Tibial nerve (tissue), 4 donors: ENCODE data around the gene TBX15. TPM values are rescaled to one million over a fixed set of nuclear protein-coding genes. Genes with fewer than 3 reads are reported as not detected.

Experiments
- DNase-seq, 2 donors: peaks; one replicate each; pipeline ENCODE4 v3.0.0-alpha.2; 2019; ENCODE audit warnings: low spot score in 2 of 2
- H3K27ac ChIP-seq, 4 donors: fragments of 200-600 bp; sonication (generic) in 3 of 4; one replicate each; pipeline ENCODE4 v1.5.1; 2017 to 2019; ENCODE audit warnings: mild to moderate bottlenecking in 1 of 4
- H3K27me3 ChIP-seq, 2 donors: fragments of 200-600 bp; sonication (generic) in 1 of 2; one replicate each; pipeline versions ENCODE4 v1.5.1 to v1.6.0; 2017 to 2019
- H3K36me3 ChIP-seq, 3 donors: fragments of 200-600 bp; sonication (generic); one replicate each; pipeline ENCODE4 v1.5.1; 2018 to 2019
- H3K4me1 ChIP-seq, 4 donors: fragments of 200-600 bp; sonication (generic) in 3 of 4; one replicate each; pipeline ENCODE4 v1.5.1; 2017 to 2019
- H3K4me3 ChIP-seq, 4 donors: fragments of 200-600 bp; sonication (generic) in 3 of 4; one replicate each; pipeline ENCODE4 v1.5.1; 2017 to 2019; ENCODE audit warnings: mild to moderate bottlenecking in 1 of 4, moderate library complexity in 1 of 4
- H3K9me3 ChIP-seq, 4 donors: fragments of 200-600 bp; sonication (generic) in 3 of 4; one replicate each; pipeline ENCODE4 v1.5.1; 2017 to 2019
- CTCF ChIP-seq, 5 experiments: fragments of 200-600 bp in 3 of 5; fragments of 450-650 bp in 2 of 5; sonication (generic) in 3 of 5; IDR thresholded peaks; one replicate each; pipeline ENCODE4 v1.5.1; 2016 to 2019; ENCODE audit warnings: antibody characterized with exemption in 5 of 5, mild to moderate bottlenecking in 3 of 5, moderate library complexity in 2 of 5
- EP300 ChIP-seq, 2 donors: sonication (generic); formaldehyde crosslinking; IDR thresholded peaks; one replicate each; pipeline ENCODE4 v1.6.1; 2017; ENCODE audit warnings: antibody characterized with exemption in 2 of 2, mild to moderate bottlenecking in 1 of 2
- POLR2A ChIP-seq, 2 donors: fragments of 450-650 bp; IDR thresholded peaks; one replicate each; pipeline ENCODE4 v1.6.1; 2017; ENCODE audit warnings: antibody characterized with exemption in 2 of 2, mild to moderate bottlenecking in 2 of 2, moderate library complexity in 2 of 2
- WGBS, 2 donors: methylation state at CpG; one replicate each; pipeline ENCODE4 v1.1.5; 2018; 5-methylcytosine and 5-hydroxymethylcytosine counted together
- total RNA-seq, 4 donors: library from RNA; depleted of rRNA; stranded (reverse); fragments of >200 nt; gene quantifications; one replicate each; pipeline ENCODE4 v1.1.0, GENCODE V29; 2016

Gene TBX15
- total RNA-seq, 4 donors from 2014 or later = 38.7 to 57.0 (median 48.2) TPM

- no peak for TF ChIP-seq POLR2A (IDR thresholded peaks at IDR 0.05)
- no peak for TF ChIP-seq CTCF (IDR thresholded peaks at IDR 0.05)
- TF ChIP-seq EP300 (IDR thresholded peaks at IDR 0.05) = no peak
- Histone ChIP-seq H3K4me3 (no peak overlapping the region), H3K27ac (no peak overlapping the region), H3K27me3 (no peaks in the 10 kb centered on the region), H3K4me1 (peaks cover 0 to 30% (median 0%) of the 10 kb centered on the region in 4 donors), H3K36me3 (no peaks in the 10 kb centered on the region), H3K9me3 (no peaks in the 10 kb centered on the region)
- no peak for DNase-seq
- 19 to 32% methylated on average over 1 of the region's 1 CpG for WGBS, 2 donors
Observed at GRCh38 chr1:118945489-118945888, 42.7 kb downstream of the TBX15 start.

GRCh38 chr1:118944546-118944945 is 43.6 kb downstream of the TBX15 start:
- Histone ChIP-seq H3K4me1 (peaks cover 0 to 22% (median 0%) of the 10 kb centered on the region in 4 donors), H3K27ac (no peak overlapping the region), H3K27me3 (no peaks in the 10 kb centered on the region), H3K36me3 (no peaks in the 10 kb centered on the region), H3K4me3 (no peak overlapping the region), H3K9me3 (no peaks in the 10 kb centered on the region)
- no peak for DNase-seq
- no peak for TF ChIP-seq POLR2A (IDR thresholded peaks at IDR 0.05)
- TF ChIP-seq CTCF (IDR thresholded peaks at IDR 0.05) = no peak
- no peak for TF ChIP-seq EP300 (IDR thresholded peaks at IDR 0.05)
- WGBS, 2 donors = 82 to 93% methylated on average over 4 of the region's 4 CpGs

GRCh38 chr1:118944133-118944532 is 44.0 kb downstream of the TBX15 start:
- H3K4me1 ChIP-seq = peaks cover 0 to 18% (median 0%) of the 10 kb centered on the region in 4 donors
- no peak for TF ChIP-seq EP300 (IDR thresholded peaks at IDR 0.05)
- no peak for TF ChIP-seq POLR2A (IDR thresholded peaks at IDR 0.05)
- 68 to 76% methylated on average over 2 of the region's 2 CpGs for WGBS, 2 donors
- no peak overlapping the region for H3K4me3 ChIP-seq
- H3K27ac ChIP-seq = no peak overlapping the region
- no peaks in the 10 kb centered on the region for H3K36me3 ChIP-seq
- DNase-seq = no peak
- no peaks in the 10 kb centered on the region for H3K9me3 ChIP-seq
- H3K27me3 ChIP-seq = no peaks in the 10 kb centered on the region

- peaks cover 0 to 3% (median 0%) of the 10 kb centered on the region in 4 donors for H3K4me1 ChIP-seq
- DNase-seq = no peak
- no peaks in the 10 kb centered on the region for H3K36me3 ChIP-seq
- H3K4me3 ChIP-seq = no peak overlapping the region
- H3K27me3 ChIP-seq = no peaks in the 10 kb centered on the region
- no peak for TF ChIP-seq CTCF (IDR thresholded peaks at IDR 0.05)
- no peak for TF ChIP-seq EP300 (IDR thresholded peaks at IDR 0.05)
- TF ChIP-seq POLR2A (IDR thresholded peaks at IDR 0.05) = no peak
- WGBS, 2 donors = 86 to 90% methylated on average over 3 of the region's 3 CpGs
- no peaks in the 10 kb centered on the region for H3K9me3 ChIP-seq
- no peak overlapping the region for H3K27ac ChIP-seq
Observed at GRCh38 chr1:118940957-118941356, 47.2 kb downstream of the TBX15 start.

- H3K4me1 ChIP-seq = no peaks in the 10 kb centered on the region
Observed at GRCh38 chr1:118937413-118938072, 50.6 kb downstream of the TBX15 start.

More at GRCh38 chr1:118937413-118938072, 50.6 kb downstream of the TBX15 start:
- no peak for DNase-seq
- TF ChIP-seq EP300 (IDR thresholded peaks at IDR 0.05) (no peak), CTCF (IDR thresholded peaks at IDR 0.05) (no peak), POLR2A (IDR thresholded peaks at IDR 0.05) (no peak)
- WGBS, 2 donors = 66 to 80% methylated on average over 4 of the region's 4 CpGs
- H3K4me3 ChIP-seq = no peak overlapping the region
- H3K9me3 ChIP-seq = no peaks in the 10 kb centered on the region
- H3K27me3 ChIP-seq = no peaks in the 10 kb centered on the region
- H3K36me3 ChIP-seq = no peaks in the 10 kb centered on the region
- H3K27ac ChIP-seq = no peak overlapping the region
